Aorta (tissue), 5 donors: Measurements from ENCODE around the gene ASRGL1. TPM values are rescaled to one million over a fixed set of nuclear protein-coding genes. Genes with fewer than 3 reads are reported as not detected.
A peak's percentile ranks its signal among the peaks of the same experiment; 100 is the strongest.

Experiments
- ATAC-seq: fragments of 200-7000 bp; cut with Tn5 transposase; one replicate; pipeline ENCODE4 v1.9.1; 2022; ENCODE audit warnings: moderate library complexity; ENCODE audit not compliant: low FRiP score
- DNase-seq, 2 donors: peaks; one replicate each; pipeline ENCODE4 v3.0.0-alpha.2; 2020
- H3K27ac ChIP-seq, 2 donors: one replicate each; pipeline ENCODE4 v1.5.1; 2013; ENCODE audit warnings: low read length in 2 of 2, mild to moderate bottlenecking in 2 of 2, moderate library complexity in 2 of 2, control low read depth in 1 of 2, inconsistent platforms in 1 of 2, low read depth in 1 of 2
- H3K27me3 ChIP-seq, 2 donors: one replicate each; pipeline ENCODE4 v1.6.1; 2013; ENCODE audit warnings: control low read depth in 1 of 2, low read length in 1 of 2, mild to moderate bottlenecking in 1 of 2, moderate library complexity in 1 of 2; ENCODE audit not compliant: insufficient read depth in 2 of 2, control insufficient read depth in 1 of 2
- H3K36me3 ChIP-seq, 2 donors: one replicate each; pipeline ENCODE4 v1.6.1; 2013; ENCODE audit warnings: control low read depth in 1 of 2, low read length in 1 of 2, mild to moderate bottlenecking in 1 of 2; ENCODE audit not compliant: insufficient read depth in 2 of 2, control insufficient read depth in 1 of 2
- H3K4me1 ChIP-seq, 2 donors: one replicate each; pipeline ENCODE4 v1.6.1; 2013; ENCODE audit warnings: low read length in 2 of 2, control low read depth in 1 of 2, mild to moderate bottlenecking in 1 of 2, moderate library complexity in 1 of 2; ENCODE audit not compliant: insufficient read depth in 2 of 2, control insufficient read depth in 1 of 2
- H3K4me3 ChIP-seq, 2 donors: one replicate each; pipeline ENCODE4 v1.5.1; 2013; ENCODE audit warnings: low read length in 2 of 2, control low read depth in 1 of 2, mild to moderate bottlenecking in 1 of 2
- H3K9me3 ChIP-seq: one replicate; pipeline ENCODE4 v1.6.1; 2013; ENCODE audit warnings: mild to moderate bottlenecking, low read length; ENCODE audit not compliant: control insufficient read depth
- WGBS, 2 donors: extraction: QIAGEN DNeasy Blood & Tissue Kit; methylation state at CpG; one replicate each; pipeline ENCODE4 v1.1.7; 2013; 5-methylcytosine and 5-hydroxymethylcytosine counted together
- intact Hi-C, 2 donors: fragments of 100-400 bp; cut with DNase I; formaldehyde crosslinking; loops; one replicate each; pipeline versions ENCODE4 v1.14.2 to v1.15.0; 2022
- polyA plus RNA-seq, 2 donors: library from polyadenylated mRNA; stranded (reverse); fragments of 200-250 nt; gene quantifications; one replicate each; pipeline ENCODE4 v1.2.3, GENCODE V29; 2013
- total RNA-seq, 2 donors: library from RNA; stranded (reverse); fragmentation: NEBNext Ultra II Directional; extraction: Animal tissue kit (Norgen Biotek cat#: 25700); gene quantifications; one replicate each; pipeline ENCODE4 v1.2.1, GENCODE V29; 2021
- donor health status: healthy with polysubstance abuse.
- donor health status: Bipolar disorder and iron deficiency.
- donor health status: DM: no; HTN: no; CAD: no.
- donor health status: DM: no; HTN: no; CAD: no.
- donor health status: DM: yes; HTN: yes; CAD: no.

Gene ASRGL1
- total and polyA plus RNA-seq, 4 donors, result 3.0 to 10.8 (median 5.8) TPM

DNA sequence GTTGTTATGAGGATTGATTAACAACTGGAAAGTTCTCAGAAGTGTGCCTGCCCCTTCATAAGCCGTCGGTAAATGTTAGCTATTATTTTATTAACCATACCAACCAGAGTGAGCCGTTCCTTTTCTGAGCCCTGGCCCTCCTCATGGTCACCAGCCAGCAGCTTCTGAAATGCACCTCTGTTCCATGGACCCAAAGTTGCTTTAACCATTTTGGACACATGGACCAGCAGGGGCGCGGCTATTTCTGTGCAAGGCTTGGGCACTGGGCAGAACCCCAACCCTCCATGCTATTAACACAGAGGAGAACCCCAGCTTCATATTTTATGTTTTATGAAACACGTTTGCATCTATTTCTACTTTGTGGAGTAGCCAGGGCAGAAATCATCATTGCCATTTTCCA, 63.0 kb downstream of the ASRGL1 start:
- Histone ChIP-seq H3K4me1 (peaks cover 0 to 11% of the 10 kb centered on the region in 2 donors), H3K27ac (peak overlapping the region; percentile 54 to 81), H3K36me3 (no peaks in the 10 kb centered on the region), H3K4me3 (no peak overlapping the region), H3K9me3 (no peaks in the 10 kb centered on the region), H3K27me3 (no peaks in the 10 kb centered on the region)
- WGBS, 2 donors, result 5 to 6% methylated on average over 6 of the region's 6 CpGs
- ATAC-seq (no peak), DNase-seq (no peak)
- intact Hi-C loops, result loop anchor here in 1 of 2 donors (5.0 kb wide), 1 partner anchor 157 kb away; no protein-coding TSS in a partner anchor

GRCh38 chr11:62400760-62401159, 63.5 kb downstream of the ASRGL1 start:
- Histone ChIP-seq H3K36me3 (no peaks in the 10 kb centered on the region), H3K27me3 (no peaks in the 10 kb centered on the region), H3K4me1 (peaks cover 0 to 11% of the 10 kb centered on the region in 2 donors), H3K27ac (peak overlapping the region; percentile 54 to 81), H3K9me3 (no peaks in the 10 kb centered on the region), H3K4me3 (no peak overlapping the region)
- WGBS, 2 donors, result 2 to 6% methylated on average over 9 of the region's 9 CpGs
- ATAC-seq (peak; percentile 69), DNase-seq (peak; percentile 92 to 93)
- intact Hi-C loops, result loop anchor here in 1 of 2 donors (5.0 kb wide), 1 partner anchor 157 kb away; no protein-coding TSS in a partner anchor

GRCh38 chr11:62401356-62401755, 64.1 kb downstream of the ASRGL1 start:
- DNase-seq, result no peak
- Histone ChIP-seq H3K4me1 (peaks cover 0 to 11% of the 10 kb centered on the region in 2 donors), H3K27ac (peak overlapping the region; percentile 65 to 70), H3K27me3 (no peaks in the 10 kb centered on the region), H3K9me3 (no peaks in the 10 kb centered on the region), H3K4me3 (no peak overlapping the region), H3K36me3 (no peaks in the 10 kb centered on the region)
- intact Hi-C loops, result loop anchor here in 1 of 2 donors (5.0 kb wide), 1 partner anchor 156 kb away; no protein-coding TSS in a partner anchor
- WGBS, 2 donors, result 74 to 76% methylated on average over 5 of the region's 5 CpGs
- no peak for ATAC-seq

- H3K4me3 ChIP-seq, result no peak overlapping the region
- H3K4me1 ChIP-seq, result peaks cover 0 to 11% of the 10 kb centered on the region in 2 donors
Measured at GRCh38 chr11:62401811-62402210, 64.6 kb downstream of the ASRGL1 start.

GRCh38 chr11:62402226-62402959, 65.1 kb downstream of the ASRGL1 start:
- H3K36me3 ChIP-seq, result no peaks in the 10 kb centered on the region
- peak overlapping the region; percentile 65 to 70 for H3K27ac ChIP-seq
- DNase-seq (peak; percentile 87 to 89), ATAC-seq (peak; percentile 81)
- H3K27me3 ChIP-seq, result no peaks in the 10 kb centered on the region
- intact Hi-C loops, result loop anchor here in 1 of 2 donors (5.0 kb wide), 1 partner anchor 155 kb away; no protein-coding TSS in a partner anchor
- no peaks in the 10 kb centered on the region for H3K9me3 ChIP-seq
- 13 to 15% methylated on average over 15 of the region's 15 CpGs for WGBS, 2 donors
- no peak overlapping the region for H3K4me3 ChIP-seq
- peaks cover 0 to 11% of the 10 kb centered on the region in 2 donors for H3K4me1 ChIP-seq

More at GRCh38 chr11:62401811-62402210, 64.6 kb downstream of the ASRGL1 start:
- intact Hi-C loops, result loop anchor here in 1 of 2 donors (5.0 kb wide), 1 partner anchor 155 kb away; no protein-coding TSS in a partner anchor
- ATAC-seq, result no peak
- Histone ChIP-seq H3K27me3 (no peaks in the 10 kb centered on the region), H3K27ac (peak overlapping the region; percentile 65 to 70), H3K9me3 (no peaks in the 10 kb centered on the region), H3K36me3 (no peaks in the 10 kb centered on the region)
- DNase-seq, result no peak
- WGBS, 2 donors, result 6 to 8% methylated on average over 7 of the region's 7 CpGs

DNA sequence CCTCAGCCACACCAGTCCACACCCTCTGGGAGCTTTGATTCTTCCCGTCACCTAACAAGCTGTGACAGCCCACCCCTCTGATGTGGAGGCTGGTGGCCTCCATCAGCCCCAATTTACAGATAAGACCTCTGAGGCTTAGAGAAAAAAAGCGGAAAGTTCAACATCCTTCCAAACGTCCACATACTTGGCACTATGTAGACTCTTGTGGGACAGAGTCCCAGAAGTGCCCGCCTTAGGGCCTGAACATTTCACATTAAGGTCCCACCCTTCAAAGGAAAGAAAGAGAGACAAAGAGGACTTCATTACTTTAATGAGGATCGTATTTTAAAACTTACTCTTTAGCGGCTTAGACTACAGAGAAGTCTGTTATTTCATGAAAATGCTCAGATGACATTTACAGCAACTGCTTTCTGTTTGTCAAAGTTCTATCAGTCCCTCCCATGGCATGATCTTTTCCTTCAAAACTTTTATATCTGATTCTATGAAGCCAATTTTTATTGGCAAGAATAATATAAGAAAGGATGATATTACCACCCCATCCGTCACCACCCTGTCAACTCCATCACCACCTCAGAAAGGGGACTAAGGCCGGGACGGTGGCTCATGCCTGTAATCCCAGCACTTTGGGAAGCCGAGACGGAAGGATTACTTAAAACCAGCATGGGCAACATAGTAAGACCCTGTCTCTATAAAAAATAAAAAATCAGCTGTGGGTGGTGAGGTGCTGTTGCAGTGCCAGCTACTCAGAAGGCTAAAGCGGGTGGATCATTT, 65.9 kb downstream of the ASRGL1 start:
- Histone ChIP-seq H3K4me1 (peaks cover 0 to 11% of the 10 kb centered on the region in 2 donors), H3K4me3 (no peak overlapping the region), H3K36me3 (no peaks in the 10 kb centered on the region), H3K9me3 (no peaks in the 10 kb centered on the region), H3K27ac (peak overlapping the region; percentile 19 to 39), H3K27me3 (no peaks in the 10 kb centered on the region)
- DNase-seq (peak in 1 of 2 donors; percentile 63), ATAC-seq (no peak)
- 6 to 11% methylated on average over 12 of the region's 12 CpGs for WGBS, 2 donors
- intact Hi-C loops, result loop anchor here in 1 of 2 donors (5.0 kb wide), 1 partner anchor 154 kb away; no protein-coding TSS in a partner anchor

GRCh38 chr11:62404435-62404834, 67.2 kb downstream of the ASRGL1 start:
- no peak for ATAC-seq
- Histone ChIP-seq H3K4me1 (peaks cover 0 to 9% of the 10 kb centered on the region in 2 donors), H3K4me3 (no peak overlapping the region), H3K27me3 (no peaks in the 10 kb centered on the region), H3K36me3 (no peaks in the 10 kb centered on the region), H3K27ac (no peak overlapping the region), H3K9me3 (no peaks in the 10 kb centered on the region)
- 95 to 96% methylated on average over 6 of the region's 6 CpGs for WGBS, 2 donors
- no peak for DNase-seq
- intact Hi-C loops, result loop anchor here in 1 of 2 donors (5.0 kb wide), 1 partner anchor 153 kb away; no protein-coding TSS in a partner anchor

DNA sequence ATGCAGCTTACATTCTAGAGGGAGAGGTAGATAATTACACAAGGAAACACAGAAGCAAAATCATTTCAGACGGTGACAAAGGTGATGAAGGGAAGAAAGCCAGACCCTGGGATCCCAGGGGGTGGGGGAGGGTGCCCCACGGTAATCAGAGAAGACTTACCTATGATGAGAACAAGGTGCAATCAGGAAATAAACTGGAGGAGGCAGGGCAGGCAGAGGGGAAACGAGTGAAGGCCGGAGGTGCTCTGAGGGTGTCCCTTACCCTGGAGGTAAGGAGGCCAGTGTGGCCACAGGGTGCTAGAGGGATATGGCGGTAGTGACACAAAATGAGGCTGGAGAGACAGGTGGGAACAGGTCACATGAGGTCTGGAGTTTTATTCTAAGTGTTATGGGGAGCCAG, 67.7 kb downstream of the ASRGL1 start:
- no peak overlapping the region for H3K4me3 ChIP-seq
- no peaks in the 10 kb centered on the region for H3K27me3 ChIP-seq
- no peaks in the 10 kb centered on the region for H3K9me3 ChIP-seq
- ATAC-seq (no peak), DNase-seq (no peak)
- WGBS, 2 donors, result 91 to 93% methylated on average over 5 of the region's 5 CpGs
- H3K4me1 ChIP-seq, result peaks cover 0 to 7% of the 10 kb centered on the region in 2 donors
- H3K27ac ChIP-seq, result no peak overlapping the region
- no peaks in the 10 kb centered on the region for H3K36me3 ChIP-seq
- intact Hi-C loops, result loop anchor here in 1 of 2 donors (5.0 kb wide), 1 partner anchor 152 kb away; no protein-coding TSS in a partner anchor
